Fibroblast of mammary gland (primary cell): Measurements from ENCODE around the gene MOBP.

Experiments
- DNase-seq: peaks from one replicate; pipeline ENCODE4 v3.0.0-alpha.2; 2010; ENCODE audit warnings: low read depth
- H3K4me3 ChIP-seq: 2 replicates; pipeline ENCODE4 v1.5.1; 2011; ENCODE audit warnings: low read depth, mild to moderate bottlenecking, low read length, moderate library complexity; ENCODE audit not compliant: control insufficient read depth
- TF ChIP-seq, protein P1 (sequence below): conservative IDR thresholded peaks from 2 replicates; pipeline ENCODE4 v1.5.1; 2011; ENCODE audit warnings: low read depth, low read length, inconsistent platforms; ENCODE audit not compliant: control insufficient read depth, insufficient read depth

Gene MOBP

DNA sequence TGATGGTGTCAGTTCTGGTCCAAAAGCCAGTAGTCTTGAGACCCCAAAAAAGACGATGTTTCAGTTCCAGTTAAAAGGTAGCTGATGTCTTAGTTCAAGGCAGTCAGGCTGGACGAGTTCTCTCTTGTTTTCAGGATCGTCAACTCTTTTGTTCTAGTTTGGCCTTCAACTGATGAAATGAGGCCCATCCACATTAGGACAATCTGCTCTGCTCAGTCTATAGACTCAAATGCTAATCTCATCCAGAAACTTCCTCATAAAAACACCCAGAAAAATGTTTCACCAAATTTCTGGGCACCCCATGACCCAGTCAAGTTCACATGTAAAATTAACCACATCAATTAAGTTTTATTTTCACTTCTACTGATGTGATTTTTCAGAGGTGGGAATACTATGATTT, 74.0 kb downstream of the MOBP start:
- DNase-seq = no peak
- TF ChIP-seq, protein P1, sequence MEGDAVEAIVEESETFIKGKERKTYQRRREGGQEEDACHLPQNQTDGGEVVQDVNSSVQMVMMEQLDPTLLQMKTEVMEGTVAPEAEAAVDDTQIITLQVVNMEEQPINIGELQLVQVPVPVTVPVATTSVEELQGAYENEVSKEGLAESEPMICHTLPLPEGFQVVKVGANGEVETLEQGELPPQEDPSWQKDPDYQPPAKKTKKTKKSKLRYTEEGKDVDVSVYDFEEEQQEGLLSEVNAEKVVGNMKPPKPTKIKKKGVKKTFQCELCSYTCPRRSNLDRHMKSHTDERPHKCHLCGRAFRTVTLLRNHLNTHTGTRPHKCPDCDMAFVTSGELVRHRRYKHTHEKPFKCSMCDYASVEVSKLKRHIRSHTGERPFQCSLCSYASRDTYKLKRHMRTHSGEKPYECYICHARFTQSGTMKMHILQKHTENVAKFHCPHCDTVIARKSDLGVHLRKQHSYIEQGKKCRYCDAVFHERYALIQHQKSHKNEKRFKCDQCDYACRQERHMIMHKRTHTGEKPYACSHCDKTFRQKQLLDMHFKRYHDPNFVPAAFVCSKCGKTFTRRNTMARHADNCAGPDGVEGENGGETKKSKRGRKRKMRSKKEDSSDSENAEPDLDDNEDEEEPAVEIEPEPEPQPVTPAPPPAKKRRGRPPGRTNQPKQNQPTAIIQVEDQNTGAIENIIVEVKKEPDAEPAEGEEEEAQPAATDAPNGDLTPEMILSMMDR = no peak
- H3K4me3 ChIP-seq = no peak overlapping the region

DNA sequence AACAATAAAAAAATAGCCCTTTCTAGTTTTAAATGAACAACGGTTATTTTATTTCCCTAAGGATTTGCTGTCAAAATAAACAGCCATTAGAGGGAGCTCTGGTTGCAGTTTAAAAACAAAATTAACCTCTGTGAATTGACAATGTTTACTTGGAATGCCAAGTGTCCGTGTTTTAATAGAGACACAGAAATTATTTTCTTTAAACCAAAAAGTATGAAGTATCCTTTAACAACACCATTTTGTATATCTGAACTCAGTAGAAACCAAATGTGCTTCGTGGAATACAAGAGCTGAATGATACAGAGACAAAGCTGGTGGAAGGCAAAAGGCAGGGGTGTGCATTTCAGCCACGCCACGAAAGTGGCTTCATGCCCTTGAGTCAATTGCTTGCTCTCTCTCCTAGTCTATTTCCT, 74.4 kb downstream of the MOBP start:
- peak; percentile 51 for DNase-seq
- no peak overlapping the region for H3K4me3 ChIP-seq
- TF ChIP-seq, protein P1 = peak; percentile 68

DNA sequence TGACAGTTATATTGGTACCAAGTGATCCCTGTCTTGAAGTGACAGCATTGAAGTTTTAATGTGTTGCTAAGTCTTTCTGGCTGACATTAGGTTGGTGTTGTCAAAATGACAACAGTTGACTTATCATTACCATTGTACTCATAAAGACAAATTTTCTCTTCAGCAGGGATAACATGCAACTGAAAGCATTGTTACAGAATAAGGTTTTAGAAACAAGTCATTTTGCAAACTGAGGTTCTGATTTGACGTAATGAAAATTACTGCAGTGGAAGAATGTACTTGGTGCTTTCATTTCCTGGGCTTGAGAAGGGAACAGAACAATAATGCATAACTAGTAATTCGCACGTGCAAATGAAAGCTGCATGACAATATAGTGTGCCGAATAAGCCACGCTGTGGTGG, 75.1 kb downstream of the MOBP start:
- TF ChIP-seq, protein P1 = no peak
- H3K4me3 ChIP-seq = no peak overlapping the region
- DNase-seq = no peak

DNA sequence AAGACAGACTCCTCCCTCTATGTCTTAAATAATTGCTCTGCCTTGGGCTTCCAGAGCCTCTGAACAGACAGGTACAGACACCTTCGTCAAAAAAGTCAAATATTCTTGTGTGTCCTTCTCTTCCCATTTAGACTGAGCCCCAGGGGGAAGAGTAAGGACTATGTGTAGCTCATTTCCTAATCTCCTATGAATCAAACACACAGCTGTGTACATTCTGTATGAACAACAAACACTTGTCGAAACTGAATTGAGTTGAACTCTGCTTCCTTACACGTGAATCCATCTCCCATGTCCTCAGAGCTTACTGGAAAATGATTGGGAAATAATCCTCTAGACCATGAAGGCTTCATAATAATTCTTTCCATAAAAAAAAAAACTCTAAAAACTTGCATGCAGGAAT, 80.8 kb downstream of the MOBP start:
- DNase-seq = no peak
- H3K4me3 ChIP-seq = no peak overlapping the region
- TF ChIP-seq, protein P1 = no peak

DNA sequence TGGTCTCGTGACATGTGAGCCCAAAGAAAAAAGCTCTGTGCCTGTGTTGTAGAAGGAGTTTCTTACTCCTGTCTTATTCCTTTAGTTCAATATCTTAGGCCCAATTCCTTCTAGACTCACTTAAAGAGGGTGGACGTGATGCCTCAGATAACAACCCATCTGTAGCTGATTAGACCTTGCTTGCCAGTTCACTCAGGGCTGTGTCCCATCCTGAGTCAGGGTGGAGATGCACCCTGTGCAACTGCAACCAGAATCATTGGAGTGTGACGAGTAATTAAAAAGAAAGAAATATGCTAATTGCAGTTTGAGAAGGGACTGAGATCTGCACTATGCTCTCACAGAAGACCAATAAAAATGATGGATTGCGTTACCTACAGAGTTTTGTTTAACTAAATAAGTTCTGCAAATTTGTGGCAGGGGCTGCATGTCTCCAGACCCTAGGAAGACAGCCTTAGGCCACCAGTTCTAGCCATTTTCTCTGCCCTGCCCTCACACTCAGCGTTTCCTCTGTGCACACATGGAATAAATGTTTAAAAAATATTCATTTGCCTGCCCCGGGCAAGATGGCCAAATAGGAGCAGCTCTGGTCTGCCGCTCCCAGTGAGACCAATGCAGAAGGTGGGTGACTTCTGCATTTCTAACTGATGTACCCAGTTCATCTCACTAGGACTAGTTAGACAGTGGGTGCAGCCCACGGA, 83.0 kb downstream of the MOBP start:
- no peak for DNase-seq
- TF ChIP-seq, protein P1 = no peak
- H3K4me3 ChIP-seq = no peak overlapping the region
